Measurements from ENCODE around the gene TMEM163. TPM values are rescaled to one million over a fixed set of nuclear protein-coding genes. Genes with fewer than 3 reads are reported as not detected.

The TMEM163 gene
- total and polyA plus RNA-seq, 2 donors (not counting 3 experiments of a cell fraction or from before 2014, with no cell fraction given), result 1.0 to 2.8 TPM

- H3K36me3 ChIP-seq (ENCODE audit: control insufficient read depth in 2 of 2, extremely low read depth in 1 of 2, insufficient read depth in 2 of 2, low read length in 2 of 2), result no peaks in the 10 kb centered on the region
- CTCF ChIA-PET, result interaction anchor here (0.8 to 2.0 kb wide), 7 partner anchors 11 to 222 kb away, joined by 3 to 11 read pairs (median 3); partner anchors contain the start of gene TMEM163
- H3K27me3 ChIP-seq (ENCODE audit: control insufficient read depth in 2 of 2, insufficient read depth in 2 of 2, low read length in 2 of 2), result no peaks in the 10 kb centered on the region
- H3K79me2 ChIP-seq (ENCODE audit: control insufficient read depth, insufficient read depth, low read length), result no peaks in the 10 kb centered on the region
- intact Hi-C loops (cut with micrococcal nuclease), result loop anchor here (1.0 to 10.0 kb wide), 6 partner anchors 25 to 376 kb away; partner anchors contain the start of gene CCNT2
- no peak for TF ChIP-seq CTCF (IDR thresholded peaks at IDR 0.05; ENCODE audit: extremely low read depth in 1 of 2, insufficient read depth in 1 of 2, low read depth in 1 of 2, low read length in 2 of 2)
- TF ChIP-seq MAX (IDR thresholded peaks at IDR 0.05; ENCODE audit: insufficient read depth, insufficient read length), result no peak
- no peak for TF ChIP-seq POLR2A (IDR thresholded peaks at IDR 0.05; ENCODE audit: low read depth, low read length)
- TF ChIP-seq MYC (IDR thresholded peaks at IDR 0.05; ENCODE audit: low read depth, low read length), result no peak
- TF ChIP-seq EZH2 (IDR thresholded peaks at IDR 0.05; ENCODE audit: borderline replicate concordance, low read depth, low read length, severe bottlenecking), result no peak
- peak; percentile 90 for TF ChIP-seq GATA2 (IDR thresholded peaks at IDR 0.05; ENCODE audit: insufficient read depth, insufficient read length, low read depth, low read length)
- TF ChIP-seq POLR2AphosphoS5 (IDR thresholded peaks at IDR 0.05; ENCODE audit: insufficient read depth, low read depth, low read length), result peak; percentile 48
- peak; percentile 53 for TF ChIP-seq FOS (IDR thresholded peaks at IDR 0.05; ENCODE audit: borderline replicate concordance, insufficient read depth, low read length)
- TF ChIP-seq JUN (IDR thresholded peaks at IDR 0.05; ENCODE audit: borderline replicate concordance, insufficient read depth, insufficient read length, low read depth), result peak; percentile 54
- H2AFZ ChIP-seq (ENCODE audit: low read depth, low read length), result no peak overlapping the region
- dilution Hi-C loops (cut with MboI; ENCODE audit: extremely low pct_ligation_motif_present, low sequenced_read_pairs), result no loop called here
- H3K9me1 ChIP-seq (replicated peaks; ENCODE audit: control insufficient read depth, extremely low read depth, insufficient read depth, low read length), result no peaks in the 10 kb centered on the region
- H3K4me2 ChIP-seq (ENCODE audit: insufficient read depth, low read length), result peak overlapping the region; percentile 73
- POLR2A ChIA-PET, result no interaction called here
- peak overlapping the region in 1 of 3 experiments; percentile 24 for H3K4me3 ChIP-seq (replicated peaks in 1 of 3; ENCODE audit: insufficient read depth in 1 of 3, low read depth in 1 of 3, low read length in 3 of 3)
- peak overlapping the region; percentile 71 for H3K9ac ChIP-seq (replicated peaks; ENCODE audit: extremely low read depth, insufficient read depth, low read length)
- H4K20me1 ChIP-seq (replicated peaks; ENCODE audit: control insufficient read depth, extremely low read depth, insufficient read depth, low read length), result no peaks in the 10 kb centered on the region
- DNase-seq (ENCODE audit: low read depth, low spot score), result peak; percentile 76
- H3K9me3 ChIP-seq (replicated peaks; ENCODE audit: control insufficient read depth, insufficient read depth, low read length), result no peaks in the 10 kb centered on the region
- peak; percentile 88 for FAIRE-seq
- H3K4me1 ChIP-seq (ENCODE audit: control insufficient read depth, extremely low read depth, insufficient read depth, low read length), result peaks cover 30% of the 10 kb centered on the region
- peak overlapping the region; percentile 83 for H3K27ac ChIP-seq (ENCODE audit: insufficient read depth, low read depth, low read length)
- BruUV-seq (replicated peaks), result no TSS peak
Observed at GRCh38 chr2:134682726-134683125, 36.1 kb downstream of the TMEM163 start.
